H1 (cell line): ENCODE measurements around the gene RNU6-1. TPM values are rescaled to one million over a fixed set of nuclear protein-coding genes. Genes with fewer than 3 reads are reported as not detected.

Experiments
- CTCF ChIA-PET: fragments of 300-600 bp; sonication (Branson Sonifier 250); formaldehyde crosslinking; loops from one replicate; lab custom pipeline; 2021; ENCODE audit not compliant: partially characterized antibody; lab: Charles Lee
- POLR2A ChIA-PET: fragments of 300-600 bp; sonication (Branson Sonifier 250); formaldehyde crosslinking; loops from one replicate; lab custom pipeline; 2021; ENCODE audit warnings: inconsistent platforms; ENCODE audit not compliant: partially characterized antibody; lab: Charles Lee
- DNase-seq, 2 experiments: peaks; one replicate each; pipeline versions ENCODE4 v3.0.0 to v3.0.0-alpha.2; 2010 to 2022; ENCODE audit warnings: low spot score in 2 of 2, low read depth in 1 of 2, mixed read lengths in 1 of 2
- FAIRE-seq: peaks from 2 replicates; lab custom pipeline; 2011; peaks lifted over from hg19 to GRCh38; lab: Jason Lieb, UNC
- H2AFZ ChIP-seq: 2 replicates; pipeline ENCODE4 v1.8.1; 2012; ENCODE audit warnings: low read length, inconsistent platforms
- H2AK5ac ChIP-seq: 2 replicates; pipeline ENCODE4 v1.6.1; 2013; ENCODE audit warnings: low read depth, low read length
- H2BK120ac ChIP-seq: replicated peaks from 2 replicates; pipeline ENCODE3; 2013; ENCODE audit warnings: low read depth, low read length, inconsistent platforms
- H2BK12ac ChIP-seq: 2 replicates; pipeline ENCODE4 v1.6.1; 2013; ENCODE audit warnings: low read depth, low read length
- H2BK15ac ChIP-seq: 2 replicates; pipeline ENCODE4 v1.6.1; 2013; ENCODE audit warnings: low read length
- H2BK20ac ChIP-seq: 2 replicates; pipeline ENCODE4 v1.6.1; 2013; ENCODE audit warnings: low read length
- H2BK5ac ChIP-seq: 2 replicates; pipeline ENCODE4 v1.6.1; 2013; ENCODE audit warnings: low read depth, low read length
- H3K14ac ChIP-seq: 2 replicates; pipeline ENCODE4 v1.6.1; 2013; ENCODE audit warnings: inconsistent platforms; ENCODE audit not compliant: insufficient read length
- H3K18ac ChIP-seq: 2 replicates; pipeline ENCODE4 v1.6.1; 2013; ENCODE audit warnings: low read length; ENCODE audit errors: extremely low read depth
- H3K23ac ChIP-seq: 2 replicates; pipeline ENCODE4 v1.6.1; 2013; ENCODE audit warnings: inconsistent platforms; ENCODE audit not compliant: insufficient read length
- H3K23me2 ChIP-seq: 2 replicates; pipeline ENCODE4 v1.6.1; 2013; ENCODE audit warnings: low read depth, low read length
- H3K27ac ChIP-seq: 2 replicates; pipeline ENCODE4 v1.6.1; 2011; ENCODE audit warnings: low read depth, low read length, inconsistent platforms
- H3K27me3 ChIP-seq, 4 experiments: replicated peaks in 1 of 4; 1 replicate in 1 of 4; 2 replicates in 3 of 4; pipeline versions ENCODE4 v1.6.1 to v1.8.1; 2011 to 2013; ENCODE audit warnings: low read length in 3 of 4, mild to moderate bottlenecking in 3 of 4, inconsistent platforms in 2 of 4, mixed read lengths in 2 of 4, moderate library complexity in 1 of 4; ENCODE audit not compliant: control insufficient read depth in 3 of 4, insufficient read depth in 3 of 4; ENCODE audit errors: extremely low read depth in 1 of 4
- H3K36me3 ChIP-seq, 4 experiments: 2 replicates each; pipeline versions ENCODE4 v1.6.1 to v1.8.1; 2011 to 2013; ENCODE audit warnings: mild to moderate bottlenecking in 4 of 4, low read length in 3 of 4, moderate library complexity in 2 of 4, control low read depth in 1 of 4, inconsistent platforms in 1 of 4; ENCODE audit not compliant: insufficient read depth in 4 of 4, control insufficient read depth in 2 of 4
- H3K4ac ChIP-seq: replicated peaks from 2 replicates; pipeline ENCODE3; 2013; ENCODE audit warnings: low read length, low read depth, mixed read lengths, inconsistent platforms; ENCODE audit not compliant: insufficient read length
- H3K4me1 ChIP-seq, 4 experiments: replicated peaks in 1 of 4; 1 replicate in 1 of 4; 2 replicates in 3 of 4; pipeline versions ENCODE4 v1.6.1 to v1.8.1; 2011 to 2013; ENCODE audit warnings: low read length in 3 of 4, inconsistent platforms in 2 of 4, mixed read lengths in 1 of 4; ENCODE audit not compliant: insufficient read depth in 4 of 4, control insufficient read depth in 3 of 4
- H3K4me2 ChIP-seq, 2 experiments: 2 replicates each; pipeline versions ENCODE4 v1.6.1 to v1.8.1; 2011 to 2013; ENCODE audit warnings: low read depth in 2 of 2, low read length in 2 of 2, control low read depth in 1 of 2, inconsistent platforms in 1 of 2, mild to moderate bottlenecking in 1 of 2; ENCODE audit not compliant: insufficient read depth in 1 of 2
- H3K4me3 ChIP-seq, 4 experiments: fragments of 200-600, 300-600 bp in 1 of 4; sonication (generic), shearing (Covaris generic), sonication (Bioruptor Twin) in 1 of 4; 2 replicates each; pipeline versions ENCODE4 v1.5.1 to v1.8.1; 2011 to 2016; ENCODE audit warnings: low read length in 4 of 4, low read depth in 3 of 4, control low read depth in 2 of 4, inconsistent platforms in 2 of 4, mild to moderate bottlenecking in 2 of 4, mixed read lengths in 1 of 4, moderate library complexity in 1 of 4; ENCODE audit not compliant: insufficient read depth in 2 of 4; ENCODE audit errors: extremely low read depth in 1 of 4
- H3K56ac ChIP-seq: replicated peaks from 2 replicates; pipeline ENCODE3; 2013; ENCODE audit warnings: low read depth, mild to moderate bottlenecking, mixed read lengths, low read length, inconsistent platforms; ENCODE audit not compliant: insufficient read length
- H3K79me1 ChIP-seq: 2 replicates; pipeline ENCODE4 v1.6.1; 2013; ENCODE audit warnings: low read depth, low read length, control low read depth
- H3K79me2 ChIP-seq, 2 experiments: 2 replicates each; pipeline versions ENCODE4 v1.6.1 to v1.8.1; 2012 to 2013; ENCODE audit warnings: low read length in 2 of 2, mild to moderate bottlenecking in 2 of 2, inconsistent platforms in 1 of 2; ENCODE audit not compliant: insufficient read depth in 2 of 2, control insufficient read depth in 1 of 2
- H3K9ac ChIP-seq, 4 experiments: replicated peaks in 1 of 4; 1 replicate in 1 of 4; 2 replicates in 3 of 4; pipeline versions ENCODE4 v1.6.1 to v1.8.1; 2011 to 2013; ENCODE audit warnings: low read depth in 3 of 4, low read length in 3 of 4, control low read depth in 2 of 4, mild to moderate bottlenecking in 2 of 4, moderate library complexity in 2 of 4, inconsistent platforms in 1 of 4; ENCODE audit errors: extremely low read depth in 1 of 4
- H3K9me3 ChIP-seq, 2 experiments: 2 replicates each; pipeline versions ENCODE4 v1.6.1 to v1.8.1; 2012 to 2013; ENCODE audit warnings: mild to moderate bottlenecking in 2 of 2, moderate library complexity in 2 of 2, control low read depth in 1 of 2, inconsistent platforms in 1 of 2, low read depth in 1 of 2, low read length in 1 of 2, mixed read lengths in 1 of 2; ENCODE audit not compliant: insufficient read depth in 2 of 2
- H4K20me1 ChIP-seq, 2 experiments: replicated peaks in 1 of 2; 2 replicates each; pipeline versions ENCODE3 to v1.8.1; 2011 to 2013; ENCODE audit warnings: inconsistent platforms in 2 of 2, low read length in 2 of 2, mild to moderate bottlenecking in 1 of 2; ENCODE audit not compliant: insufficient read depth in 2 of 2, control insufficient read depth in 1 of 2
- H4K5ac ChIP-seq: 2 replicates; pipeline ENCODE4 v1.6.1; 2013; ENCODE audit warnings: low read length, low read depth, mixed read lengths, inconsistent platforms; ENCODE audit not compliant: insufficient read length
- H4K8ac ChIP-seq: 2 replicates; pipeline ENCODE4 v1.8.0; 2013; ENCODE audit warnings: mild to moderate bottlenecking, moderate library complexity, low read length, inconsistent platforms; ENCODE audit not compliant: insufficient read depth; ENCODE audit errors: extremely low read depth
- H4K91ac ChIP-seq: replicated peaks from 2 replicates; pipeline ENCODE3; 2013; ENCODE audit warnings: low read length, mixed read lengths, inconsistent platforms; ENCODE audit not compliant: insufficient read length
- KDM1A ChIP-seq: fragments of 200-600, 300-600 bp; sonication (generic); IDR thresholded peaks from 2 replicates; pipeline ENCODE4 v1.7.1; 2016; ENCODE audit warnings: mild to moderate bottlenecking, low read length, borderline replicate concordance
- RBBP5 ChIP-seq: IDR thresholded peaks from 2 replicates; pipeline ENCODE4 v1.7.1; 2012; ENCODE audit warnings: low read depth, mild to moderate bottlenecking, inconsistent platforms, low read length, moderate library complexity, borderline replicate concordance
- WGBS, 2 experiments: shearing (Covaris generic) in 1 of 2; methylation state at CpG; one replicate each; pipeline versions ENCODE4 v1.1.6 to v1.1.7; 2013 to 2015; ENCODE audit warnings: low lambda C conversion rate in 2 of 2, mixed read lengths in 2 of 2, inconsistent platforms in 1 of 2, low coverage in 1 of 2, missing lambda C conversion rate in 1 of 2; ENCODE audit not compliant: insufficient replicate concordance in 2 of 2, insufficient coverage in 1 of 2, insufficient read length in 1 of 2; ENCODE audit errors: extremely low coverage in 1 of 2, missing lambda C conversion rate in 1 of 2; 5-methylcytosine and 5-hydroxymethylcytosine counted together
- polyA plus RNA-seq, 7 experiments: library from polyadenylated mRNA; depleted of rRNA in 3 of 7; stranded (reverse) in 5 of 7; unstranded in 2 of 7; fragments of >200 nt in 5 of 7; fragments of 200-250 nt in 2 of 7; gene quantifications; 1 replicate in 5 of 7; 2 replicates in 1 of 7; 4 replicates in 1 of 7; pipeline versions ENCODE4 v1.2.1 to v1.2.3, GENCODE V29; 2011 to 2013; ENCODE audit warnings: missing spikeins in 2 of 7, mixed read lengths in 2 of 7
- total RNA-seq: library from RNA; stranded (reverse); fragmentation: NEBNext Ultra II Directional; extraction: Animal tissue kit (Norgen Biotek cat#: 25700); gene quantifications from 2 replicates; pipeline ENCODE4 v1.2.1, GENCODE V29; 2021

Gene RNU6-1
- total and polyA plus RNA-seq, 2 of the 8 experiments (the other 6 are each of a cell fraction or from before 2014, with no cell fraction given): not detected

- FAIRE-seq (no peak), DNase-seq (no peak)
- peak; percentile 88; the same call in 1 of the 2 replicates for TF ChIP-seq KDM1A
- no peak for TF ChIP-seq RBBP5
- peaks cover 0 to 8% (median 2%) of the 10 kb centered on the region in 4 experiments; a peak in 5 of 7 replicates for H3K4me1 ChIP-seq
- H3K9me3 ChIP-seq: no peaks in the 10 kb centered on the region
- H3K4me3 ChIP-seq: no peak overlapping the region
- no peak overlapping the region for H2BK5ac ChIP-seq
- H3K23ac ChIP-seq: no peak overlapping the region
- no peak overlapping the region for H4K91ac ChIP-seq
- no peaks in the 10 kb centered on the region; the same call in 1 of the 2 replicates for H3K23me2 ChIP-seq
- H3K56ac ChIP-seq: no peak overlapping the region
- 77% methylated on average over 5 of the region's 5 CpGs; no CpG with 5 or more reads in 1 of the 2 experiments for WGBS, 2 experiments
- H2BK120ac ChIP-seq: no peak overlapping the region
- H3K27ac ChIP-seq: no peak overlapping the region
- H2BK12ac ChIP-seq: 0 out of 2 replicates have a peak overlapping the region, but pooled peaks have one; percentile 68
- H3K18ac ChIP-seq: no peak overlapping the region
- H3K4me2 ChIP-seq: no peak overlapping the region
- ChIA-PET CTCF (interaction anchor here (0.7 to 2.8 kb wide), 3 partner anchors 18 to 323 kb away, joined by 3 to 20 read pairs (median 4); no protein-coding TSS in a partner anchor), POLR2A (no interaction called here)
- H4K5ac ChIP-seq: no peak overlapping the region
- H4K8ac ChIP-seq: no peak overlapping the region
- H3K79me2 ChIP-seq: no peaks in the 10 kb centered on the region
- no peaks in the 10 kb centered on the region for H4K20me1 ChIP-seq
- no peaks in the 10 kb centered on the region for H3K36me3 ChIP-seq
- no peak overlapping the region for H3K9ac ChIP-seq
- H2BK15ac ChIP-seq: no peak overlapping the region
- no peak overlapping the region for H2AK5ac ChIP-seq
- H2BK20ac ChIP-seq: no peak overlapping the region
- no peak overlapping the region for H3K14ac ChIP-seq
- no peak overlapping the region for H2AFZ ChIP-seq
- H3K27me3 ChIP-seq: peaks cover 0 to 4% (median 1%) of the 10 kb centered on the region in 4 experiments; a peak in 3 of 7 replicates
- H3K4ac ChIP-seq: no peak overlapping the region
- H3K79me1 ChIP-seq: no peaks in the 10 kb centered on the region
These were observed 19.6 kb upstream of the RNU6-1 start for GRCh38 chr15:67859331-67859946.
